Measurements from ENCODE around the gene IFRD1. TPM values are rescaled to one million over a fixed set of nuclear protein-coding genes. Genes with fewer than 3 reads are reported as not detected.
"Not testable (repeated sequence)": the region's sequence is repeated elsewhere in the genome, so short reads cannot be mapped to it uniquely, and the experiment has no call there.

The IFRD1 gene
- polyA plus RNA-seq, 3 donors, result 32.6 to 40.8 (median 40.5) TPM

GRCh38 chr7:112511451-112512202, 61.4 kb downstream of the IFRD1 start:
- no peak for DNase-seq (ENCODE audit: low read depth in 3 of 3, low spot score in 2 of 3)

GRCh38 chr7:112512451-112513210, 62.4 kb downstream of the IFRD1 start:
- DNase-seq (ENCODE audit: low read depth in 3 of 3, low spot score in 2 of 3), result no peak

- no peak for DNase-seq (ENCODE audit: low read depth in 3 of 3, low spot score in 2 of 3)
Observed at GRCh38 chr7:112515989-112516388, 65.7 kb downstream of the IFRD1 start.

- DNase-seq (ENCODE audit: low read depth in 3 of 3, low spot score in 2 of 3), result not testable (repeated sequence)
Observed at GRCh38 chr7:112516418-112516817, 66.2 kb downstream of the IFRD1 start.

GRCh38 chr7:112517487-112517886, 67.2 kb downstream of the IFRD1 start:
- no peak for DNase-seq (ENCODE audit: low read depth in 3 of 3, low spot score in 2 of 3)

- no peak for DNase-seq (ENCODE audit: low read depth in 3 of 3, low spot score in 2 of 3)
Observed at GRCh38 chr7:112520787-112521186, 70.5 kb downstream of the IFRD1 start.

- DNase-seq (ENCODE audit: low read depth in 3 of 3, low spot score in 2 of 3), result no peak
Observed at GRCh38 chr7:112521942-112522341, 71.7 kb downstream of the IFRD1 start.

GRCh38 chr7:112523871-112524270, 73.6 kb downstream of the IFRD1 start:
- DNase-seq (ENCODE audit: low read depth in 3 of 3, low spot score in 2 of 3), result no peak

Other genes starting within 250 kb of the IFRD1 start
- gene DOCK4, start 244.1 kb upstream of the IFRD1 start, polyA plus RNA-seq (ENCODE audit: insufficient read length in 3 of 3), result 10 to 100 TPM; 19.3 to 22.7 (median 20.0) TPM
- 10 to 100 TPM; 39.1 to 45.1 (median 42.0) TPM for gene ZNF277, start 243.8 kb upstream of the IFRD1 start, polyA plus RNA-seq (ENCODE audit: insufficient read length in 3 of 3)
- 1 to 10 TPM; 1.3 to 2.4 (median 1.6) TPM for gene LSMEM1, start 30.5 kb downstream of the IFRD1 start, polyA plus RNA-seq (ENCODE audit: insufficient read length in 3 of 3)